Measurements from ENCODE around the gene PTS. TPM values are rescaled to one million over a fixed set of nuclear protein-coding genes. Genes with fewer than 3 reads are reported as not detected.
"Not testable (repeated sequence)": the region's sequence is repeated elsewhere in the genome, so short reads cannot be mapped to it uniquely, and the experiment has no call there.

PTS gene
- total RNA-seq, 1 donor from 2014 or later = 108 TPM

- H3K4me1 ChIP-seq = no peaks in the 10 kb centered on the region
- no peaks in the 10 kb centered on the region for H3K9me3 ChIP-seq (ENCODE audit: low read depth)
- no peak overlapping the region for H3K4me2 ChIP-seq
- no peak overlapping the region for H3K9ac ChIP-seq
- TF ChIP-seq, protein P1, sequence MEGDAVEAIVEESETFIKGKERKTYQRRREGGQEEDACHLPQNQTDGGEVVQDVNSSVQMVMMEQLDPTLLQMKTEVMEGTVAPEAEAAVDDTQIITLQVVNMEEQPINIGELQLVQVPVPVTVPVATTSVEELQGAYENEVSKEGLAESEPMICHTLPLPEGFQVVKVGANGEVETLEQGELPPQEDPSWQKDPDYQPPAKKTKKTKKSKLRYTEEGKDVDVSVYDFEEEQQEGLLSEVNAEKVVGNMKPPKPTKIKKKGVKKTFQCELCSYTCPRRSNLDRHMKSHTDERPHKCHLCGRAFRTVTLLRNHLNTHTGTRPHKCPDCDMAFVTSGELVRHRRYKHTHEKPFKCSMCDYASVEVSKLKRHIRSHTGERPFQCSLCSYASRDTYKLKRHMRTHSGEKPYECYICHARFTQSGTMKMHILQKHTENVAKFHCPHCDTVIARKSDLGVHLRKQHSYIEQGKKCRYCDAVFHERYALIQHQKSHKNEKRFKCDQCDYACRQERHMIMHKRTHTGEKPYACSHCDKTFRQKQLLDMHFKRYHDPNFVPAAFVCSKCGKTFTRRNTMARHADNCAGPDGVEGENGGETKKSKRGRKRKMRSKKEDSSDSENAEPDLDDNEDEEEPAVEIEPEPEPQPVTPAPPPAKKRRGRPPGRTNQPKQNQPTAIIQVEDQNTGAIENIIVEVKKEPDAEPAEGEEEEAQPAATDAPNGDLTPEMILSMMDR (IDR thresholded peaks at IDR 0.05) = no peak
- TF ChIP-seq EZH2 (IDR thresholded peaks at IDR 0.05) (no peak), EZH2phosphoT487 (IDR thresholded peaks at IDR 0.05) (no peak)
- no peak for DNase-seq (ENCODE audit: low spot score)
- no peak overlapping the region for H3K27ac ChIP-seq
- no peaks in the 10 kb centered on the region for H3K36me3 Mint-ChIP-seq
- H2AFZ ChIP-seq (replicated peaks) = no peak overlapping the region
- no peaks in the 10 kb centered on the region for H4K20me1 ChIP-seq (ENCODE audit: low read depth)
- no peaks in the 10 kb centered on the region for H3K27me3 ChIP-seq
- no peak overlapping the region for H3K27ac Mint-ChIP-seq
- H3K79me2 ChIP-seq (ENCODE audit: low read depth) = no peaks in the 10 kb centered on the region
- H3K4me3 ChIP-seq = no peak overlapping the region
- H3K27me3 Mint-ChIP-seq (ENCODE audit: insufficient read depth, low read depth) = no peaks in the 10 kb centered on the region
- no peaks in the 10 kb centered on the region for H3K36me3 ChIP-seq
- H3K4me3 Mint-ChIP-seq = no peak overlapping the region
- no peaks in the 10 kb centered on the region for H3F3A ChIP-seq (ENCODE audit: low read depth)
- H3K9me3 Mint-ChIP-seq = peaks cover 3% of the 10 kb centered on the region
- no peaks in the 10 kb centered on the region for H3K4me1 Mint-ChIP-seq
Observed at GRCh38 chr11:112185883-112186282, 40.3 kb upstream of the PTS start.

GRCh38 chr11:112186304-112186703 is 39.9 kb upstream of the PTS start:
- Histone ChIP-seq H3K4me2 (no peak overlapping the region), H3K27me3 (no peaks in the 10 kb centered on the region), H2AFZ (replicated peaks) (no peak overlapping the region), H3K79me2 (ENCODE audit: low read depth) (no peaks in the 10 kb centered on the region), H3K4me1 (no peaks in the 10 kb centered on the region), H3F3A (ENCODE audit: low read depth) (no peaks in the 10 kb centered on the region), H3K4me3 (no peak overlapping the region), H3K27ac (no peak overlapping the region), H3K9me3 (ENCODE audit: low read depth) (no peaks in the 10 kb centered on the region), H3K9ac (no peak overlapping the region), H3K36me3 (no peaks in the 10 kb centered on the region), H4K20me1 (ENCODE audit: low read depth) (no peaks in the 10 kb centered on the region)
- H3K9me3 Mint-ChIP-seq = peaks cover 2% of the 10 kb centered on the region
- H3K27me3 Mint-ChIP-seq (ENCODE audit: insufficient read depth, low read depth) = no peaks in the 10 kb centered on the region
- TF ChIP-seq, protein P1 (IDR thresholded peaks at IDR 0.05) = no peak
- TF ChIP-seq EZH2phosphoT487 (IDR thresholded peaks at IDR 0.05) (no peak), EZH2 (IDR thresholded peaks at IDR 0.05) (no peak)
- no peak overlapping the region for H3K27ac Mint-ChIP-seq
- no peaks in the 10 kb centered on the region for H3K4me1 Mint-ChIP-seq
- H3K36me3 Mint-ChIP-seq = no peaks in the 10 kb centered on the region
- no peak overlapping the region for H3K4me3 Mint-ChIP-seq
- DNase-seq (ENCODE audit: low spot score) = no peak

- not testable (repeated sequence) for H3K4me3 Mint-ChIP-seq; H3K36me3 Mint-ChIP-seq; H3K9me3 Mint-ChIP-seq; H3K4me1 Mint-ChIP-seq; H3K4me2 ChIP-seq; H3K27ac Mint-ChIP-seq; H3K9ac ChIP-seq; H3F3A ChIP-seq (ENCODE audit: low read depth); H2AFZ ChIP-seq (replicated peaks); H3K79me2 ChIP-seq (ENCODE audit: low read depth); H3K4me1 ChIP-seq; DNase-seq (ENCODE audit: low spot score); H3K27me3 Mint-ChIP-seq (ENCODE audit: insufficient read depth, low read depth); H3K36me3 ChIP-seq; H3K9me3 ChIP-seq (ENCODE audit: low read depth); H3K4me3 ChIP-seq; H3K27ac ChIP-seq; H4K20me1 ChIP-seq (ENCODE audit: low read depth)
- peaks cover 27% of the 10 kb centered on the region for H3K27me3 ChIP-seq
Observed at GRCh38 chr11:112195113-112195512, 31.1 kb upstream of the PTS start.

DNA sequence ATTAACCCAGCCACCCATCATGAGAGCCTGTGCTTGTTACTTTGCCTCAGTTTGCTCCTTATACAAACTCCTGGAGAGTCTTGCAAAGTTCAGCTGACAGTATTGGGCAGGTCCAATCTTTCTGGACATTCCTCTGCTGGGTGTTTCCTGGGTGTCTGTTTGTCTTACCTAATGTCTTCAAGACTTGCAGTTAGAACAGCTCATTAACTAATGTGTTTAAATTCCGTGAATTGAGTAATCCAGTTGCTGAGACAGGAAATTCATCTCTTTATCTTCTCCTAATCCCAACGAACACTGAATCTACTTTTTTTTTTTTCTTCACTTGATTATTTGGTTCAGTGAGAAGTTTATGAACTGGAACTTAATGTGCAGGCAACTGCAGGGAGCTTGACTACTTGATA is 30.3 kb upstream of the PTS start:
- peaks cover 31% of the 10 kb centered on the region for H3K27me3 ChIP-seq
- Mint-ChIP-seq H3K27me3 (ENCODE audit: insufficient read depth, low read depth) (peaks cover 4% of the 10 kb centered on the region), H3K4me1 (no peaks in the 10 kb centered on the region), H3K4me3 (no peak overlapping the region), H3K36me3 (no peaks in the 10 kb centered on the region), H3K27ac (no peak overlapping the region), H3K9me3 (no peaks in the 10 kb centered on the region)
- no peak overlapping the region for H3K9ac ChIP-seq
- TF ChIP-seq EZH2 (IDR thresholded peaks at IDR 0.05) = no peak
- TF ChIP-seq EZH2phosphoT487 (IDR thresholded peaks at IDR 0.05) = no peak
- TF ChIP-seq, protein P1 (IDR thresholded peaks at IDR 0.05) = no peak
- DNase-seq (ENCODE audit: low spot score) = no peak
- H3K4me3 ChIP-seq = no peak overlapping the region
- no peak overlapping the region for H3K27ac ChIP-seq
- H3K36me3 ChIP-seq = no peaks in the 10 kb centered on the region
- no peaks in the 10 kb centered on the region for H3F3A ChIP-seq (ENCODE audit: low read depth)
- H4K20me1 ChIP-seq (ENCODE audit: low read depth) = no peaks in the 10 kb centered on the region
- no peak overlapping the region for H3K4me2 ChIP-seq
- H3K9me3 ChIP-seq (ENCODE audit: low read depth) = no peaks in the 10 kb centered on the region
- no peaks in the 10 kb centered on the region for H3K4me1 ChIP-seq
- no peak overlapping the region for H2AFZ ChIP-seq (replicated peaks)
- H3K79me2 ChIP-seq (ENCODE audit: low read depth) = no peaks in the 10 kb centered on the region

Measured in neural progenitor cell (in vitro differentiated cells).